GM18858 (cell line): ENCODE data around the gene PTPRN2.
"Not testable (repeated sequence)": the region's sequence is repeated elsewhere in the genome, so short reads cannot be mapped to it uniquely, and the experiment has no call there.

ENCODE experiments used
- ATAC-seq: cut with Tn5 transposase; IDR thresholded peaks from one replicate; pipeline ENCODE4 v1.9.1; 2021; ENCODE audit not compliant: unreplicated experiment

The PTPRN2 gene

GRCh38 chr7:157499121-157499834 lies 1088.3 kb downstream of the PTPRN2 start:
- no peak for ATAC-seq

- no peak for ATAC-seq
Observed at GRCh38 chr7:157498657-157499056, 1089.0 kb downstream of the PTPRN2 start.

GRCh38 chr7:157497744-157498651 lies 1089.6 kb downstream of the PTPRN2 start:
- ATAC-seq = no peak

- no peak for ATAC-seq
Observed at GRCh38 chr7:157497367-157497743, 1090.3 kb downstream of the PTPRN2 start.

GRCh38 chr7:157496416-157497275 lies 1091.0 kb downstream of the PTPRN2 start:
- no peak for ATAC-seq

- peak; percentile 66 for ATAC-seq
Observed at GRCh38 chr7:157495594-157495993, 1092.0 kb downstream of the PTPRN2 start.

GRCh38 chr7:157495177-157495553 lies 1092.5 kb downstream of the PTPRN2 start:
- no peak for ATAC-seq

GRCh38 chr7:157494506-157495176 lies 1093.0 kb downstream of the PTPRN2 start:
- no peak for ATAC-seq

- ATAC-seq = no peak
Observed at GRCh38 chr7:157493776-157494175, 1093.8 kb downstream of the PTPRN2 start.

GRCh38 chr7:157493017-157493416 lies 1094.6 kb downstream of the PTPRN2 start:
- no peak for ATAC-seq

GRCh38 chr7:157490465-157490912 lies 1097.1 kb downstream of the PTPRN2 start:
- ATAC-seq = peak; percentile 46

GRCh38 chr7:157489870-157490269 lies 1097.8 kb downstream of the PTPRN2 start:
- not testable (repeated sequence) for ATAC-seq
